Nucleus accumbens (tissue), 56 donors: Measurements from ENCODE around the gene RGPD6.
"Not testable (repeated sequence)": the region's sequence is repeated elsewhere in the genome, so short reads cannot be mapped to it uniquely, and the experiment has no call there.

ENCODE experiments used
- DNase-seq, 56 donors: peaks; one replicate each; lab custom pipeline; 2025; lab: John Stamatoyannopoulos, UW

Gene RGPD6

DNA sequence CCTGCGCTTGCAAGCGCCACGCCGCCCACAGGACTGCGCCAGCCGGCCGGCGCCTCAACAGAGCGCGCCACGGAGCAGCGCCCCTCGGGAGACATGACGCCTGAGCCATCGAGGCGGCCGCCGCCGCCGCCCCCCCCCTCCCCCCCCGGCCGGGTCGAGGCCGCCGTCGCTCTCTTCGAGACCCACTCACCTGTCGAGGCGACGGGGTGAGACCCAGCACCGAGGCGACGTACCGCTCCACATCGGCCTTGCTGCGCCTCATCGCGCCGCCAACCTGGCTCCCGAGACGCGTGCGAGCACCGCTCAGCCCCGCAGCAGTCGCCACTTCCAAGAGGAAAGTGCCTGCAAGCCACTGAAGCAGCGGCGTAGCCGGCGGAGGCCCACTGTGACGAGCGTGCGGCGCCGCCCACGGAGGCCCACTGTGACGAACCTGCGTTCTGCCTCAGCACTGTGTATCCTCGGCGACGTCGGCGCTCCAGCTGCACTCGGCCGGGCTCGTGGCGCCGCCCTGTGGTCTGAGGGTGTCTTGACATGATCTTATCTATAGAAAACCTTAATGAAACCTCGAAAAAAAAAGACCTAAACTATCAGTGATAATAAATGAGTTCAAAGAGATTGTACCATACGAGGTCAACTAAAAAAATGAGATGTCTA, at the start of gene RGPD6:
RGPD6 (minus strand) TSS at position 460 of the 654 bp plus-strand sequence; CDS start at position 262, 198 bp downstream.
- not testable (repeated sequence) for DNase-seq

DNA sequence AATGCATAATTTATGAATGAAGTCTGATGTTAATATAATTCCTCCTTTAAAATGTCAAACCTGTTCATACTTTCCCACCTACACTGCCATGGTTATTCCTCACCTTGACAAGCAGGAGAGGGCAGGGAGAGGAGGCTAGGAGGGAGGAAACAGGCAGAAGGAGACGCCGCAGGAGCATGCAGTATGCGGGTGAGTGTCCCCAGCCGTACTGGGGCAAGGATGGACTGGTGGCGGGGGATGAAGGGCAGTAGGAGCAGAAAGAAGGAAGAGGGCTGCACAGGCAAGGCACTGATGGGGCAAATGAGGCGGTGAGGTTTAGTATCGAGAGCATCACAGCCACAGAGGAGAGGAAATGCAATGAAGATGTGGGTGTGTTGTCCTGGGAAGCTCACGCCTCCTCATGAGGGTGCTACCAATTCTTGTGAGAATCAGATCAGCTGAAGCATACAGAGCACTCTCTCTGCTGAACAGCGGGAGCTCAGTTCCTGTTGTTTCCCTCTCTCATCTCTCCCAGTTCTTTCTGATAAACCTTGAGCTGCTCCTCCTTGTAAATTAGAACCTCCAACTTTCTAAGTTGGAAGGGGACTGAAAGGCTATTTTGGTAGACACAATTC, 42.4 kb upstream of the RGPD6 start:
- DNase-seq, result not testable (repeated sequence)

DNA sequence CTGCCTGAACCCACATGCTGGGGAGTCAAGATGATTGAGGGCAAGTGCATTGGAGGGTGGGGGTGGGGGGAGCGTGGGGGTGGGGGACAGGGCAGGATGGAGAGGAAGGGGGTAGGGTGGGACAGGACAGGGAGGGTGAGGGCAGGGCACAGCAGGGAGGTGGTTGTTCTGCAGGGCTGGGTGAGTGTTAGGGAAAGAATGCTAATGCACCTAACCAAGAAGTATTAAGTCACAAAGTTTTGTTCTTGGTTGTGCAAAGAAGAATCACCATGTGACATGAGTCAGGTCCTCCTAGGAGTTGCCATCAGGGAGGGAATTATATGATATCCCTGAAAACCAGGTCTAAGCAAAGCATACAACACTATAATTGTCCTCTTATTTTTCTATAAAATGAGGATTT, 36.9 kb upstream of the RGPD6 start:
- not testable (repeated sequence) for DNase-seq

DNA sequence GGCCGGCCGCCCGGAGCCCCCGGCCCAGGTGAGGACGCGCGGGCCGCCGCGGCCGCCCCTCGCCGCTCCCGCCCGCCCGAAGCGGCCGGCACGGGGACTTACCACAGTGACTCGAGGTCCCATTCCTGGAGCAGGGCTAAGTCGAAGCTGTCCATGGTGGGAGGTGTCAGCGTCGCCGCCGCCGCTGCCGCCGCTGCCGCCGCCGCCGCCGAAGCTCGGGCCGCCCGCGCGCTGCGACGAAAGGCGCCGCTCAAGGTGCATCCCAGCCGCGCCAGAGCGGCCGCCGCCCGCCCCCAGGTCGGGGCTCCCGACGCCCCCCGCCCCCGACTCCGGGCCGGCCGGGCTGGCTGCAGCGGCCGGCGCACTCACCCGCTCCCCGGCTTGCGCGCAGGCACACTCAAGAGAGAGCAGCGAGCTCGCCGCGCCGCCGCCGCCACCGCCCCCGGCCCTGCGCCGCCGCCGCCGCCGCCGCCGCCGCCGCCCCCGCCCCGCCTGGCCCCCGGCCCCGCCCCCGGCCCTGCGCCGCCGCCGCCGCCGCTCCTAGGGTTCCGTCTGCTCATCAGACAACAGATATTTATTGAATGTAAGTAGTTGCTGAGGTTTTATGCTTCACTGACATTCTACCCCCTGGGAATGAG, 33.7 kb upstream of the RGPD6 start:
- DNase-seq, result not testable (repeated sequence)

DNA sequence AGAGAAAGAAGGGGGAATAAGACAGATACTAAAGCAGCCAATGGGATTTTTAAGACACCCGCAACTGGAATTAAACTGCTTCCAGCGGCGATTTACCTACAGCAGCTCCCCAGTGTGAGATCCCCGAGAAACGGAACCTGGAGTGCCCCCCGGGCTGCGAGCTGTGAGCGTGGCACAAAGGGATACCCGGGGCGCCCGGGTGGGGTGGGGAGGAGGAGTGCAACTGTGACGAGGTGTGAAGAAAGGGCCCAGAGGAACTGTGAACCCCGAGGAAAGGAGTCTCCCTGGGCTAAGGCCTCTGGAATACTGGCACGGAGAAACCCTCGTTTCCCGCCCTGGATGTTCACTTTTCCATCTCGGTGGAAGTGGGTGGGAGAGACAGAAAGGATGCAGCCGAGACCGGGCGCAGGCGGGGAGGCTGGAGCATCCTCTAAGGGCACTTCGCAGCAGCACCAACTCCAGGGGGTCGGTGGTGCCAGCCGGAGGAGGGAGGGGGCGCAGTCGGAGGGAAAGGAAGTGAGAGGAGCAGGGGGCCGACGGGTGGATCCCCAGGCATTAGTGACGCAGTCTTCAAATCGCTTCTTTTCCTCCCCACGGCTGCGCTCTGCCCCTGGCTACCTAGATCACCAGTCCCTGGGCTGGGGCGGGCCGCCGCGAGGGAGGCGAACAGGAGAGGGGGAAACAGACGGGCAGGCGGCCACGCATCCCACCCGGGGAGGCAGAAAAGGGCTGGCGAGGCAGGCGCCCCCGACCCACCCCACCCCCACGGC, 33.0 kb upstream of the RGPD6 start:
- DNase-seq, result not testable (repeated sequence)

DNA sequence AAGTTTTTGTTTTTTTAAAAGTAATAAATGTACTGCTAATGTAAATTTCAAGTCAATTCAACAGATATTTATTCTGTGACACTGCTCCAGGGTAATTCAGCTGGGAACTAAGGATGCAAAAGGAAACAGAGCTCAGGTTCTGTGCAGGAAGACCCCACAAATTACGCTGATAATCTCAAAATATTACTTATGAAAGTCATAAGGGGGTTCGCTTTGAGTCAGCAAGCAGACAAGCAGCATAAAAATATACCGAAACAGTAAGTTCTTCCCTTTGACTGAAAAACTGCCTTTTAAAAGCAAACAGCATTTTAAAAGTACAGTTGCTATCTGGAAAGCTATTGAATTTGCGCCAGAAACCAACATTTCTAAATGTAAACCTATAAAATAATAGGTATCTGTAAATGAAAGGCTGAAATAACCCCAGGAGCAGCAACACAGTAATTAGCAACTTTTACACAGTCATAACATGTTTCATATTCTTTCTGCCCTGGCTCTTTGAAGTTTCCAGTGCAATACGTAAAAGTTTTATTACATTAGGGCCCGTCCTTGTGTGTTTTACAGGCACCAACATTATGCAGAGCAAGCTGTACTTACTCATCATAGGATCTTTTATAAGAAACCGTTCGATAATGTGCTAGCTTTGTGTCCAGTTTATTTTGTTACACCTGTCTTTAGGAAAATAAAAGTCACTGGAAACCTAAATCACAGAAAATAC, 31.9 kb upstream of the RGPD6 start:
- DNase-seq, result not testable (repeated sequence)

DNA sequence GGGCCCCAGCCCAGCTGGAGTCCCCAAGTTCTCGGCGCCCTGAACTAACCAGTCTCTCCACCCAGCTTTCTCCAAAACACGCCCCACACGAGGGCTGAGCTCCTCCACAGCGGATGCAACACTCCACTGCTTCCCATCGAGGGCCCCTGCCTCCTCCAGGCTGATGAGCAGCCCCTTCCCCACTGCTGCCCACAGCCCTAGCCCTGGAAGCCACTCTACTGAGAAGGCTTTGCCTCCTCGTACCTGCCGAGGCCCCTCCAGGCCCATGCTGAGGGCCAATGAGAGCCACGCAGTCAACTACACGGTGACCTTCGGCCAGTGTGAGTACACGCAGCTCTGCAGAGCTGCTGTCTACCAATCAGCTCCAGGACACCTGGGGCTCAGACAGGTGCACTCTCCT, 28.0 kb upstream of the RGPD6 start:
- DNase-seq, result not testable (repeated sequence)

DNA sequence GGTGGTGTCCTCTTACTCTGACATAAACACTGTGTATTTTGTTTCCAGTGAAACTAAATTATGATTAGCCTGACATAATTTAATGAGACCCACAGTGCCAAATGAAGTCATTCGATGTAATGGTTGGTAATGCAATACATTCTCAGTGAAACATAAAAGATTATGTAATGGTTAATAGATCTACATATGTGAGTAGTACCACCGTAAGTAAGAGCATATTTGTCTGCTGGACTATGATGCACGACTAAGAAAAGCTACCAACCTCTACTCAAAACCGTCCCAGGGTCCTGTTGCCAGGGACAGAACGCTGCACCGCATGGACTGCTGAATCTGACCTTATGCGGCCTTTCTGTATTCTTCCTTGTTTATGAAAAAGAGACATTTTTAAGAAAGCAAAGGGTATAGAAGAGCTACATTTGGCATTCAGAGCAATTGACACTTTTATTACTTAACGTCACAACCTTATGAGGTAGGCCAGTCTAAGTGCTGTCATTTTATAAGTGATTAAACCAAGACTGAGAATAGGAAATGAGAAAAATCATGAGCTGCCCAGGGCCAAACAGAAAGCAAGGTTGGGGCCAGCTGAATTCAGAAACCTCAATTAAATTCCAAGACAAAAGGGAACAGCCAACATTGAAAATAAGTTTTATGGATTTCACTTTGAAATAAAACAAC, 27.0 kb upstream of the RGPD6 start:
- not testable (repeated sequence) for DNase-seq

DNA sequence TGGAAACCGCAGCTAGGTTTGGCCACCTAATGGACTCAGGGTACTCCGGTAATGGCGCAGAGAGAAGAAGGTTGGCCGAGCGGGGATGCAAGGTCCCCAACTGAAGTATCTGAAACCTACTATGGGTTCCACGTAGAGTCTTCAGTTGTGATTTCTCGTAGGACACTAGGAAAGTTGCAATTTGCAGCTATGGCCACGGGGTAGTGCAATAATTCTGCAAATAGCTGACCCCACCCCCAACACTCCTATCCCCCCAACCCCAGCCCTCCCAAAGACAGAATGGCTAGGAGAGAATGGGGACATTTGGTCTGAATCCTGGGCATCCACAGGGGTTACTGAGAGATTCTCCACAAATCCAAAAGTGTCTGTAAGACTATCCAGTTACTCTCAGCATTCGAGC, 25.1 kb upstream of the RGPD6 start:
- not testable (repeated sequence) for DNase-seq

DNA sequence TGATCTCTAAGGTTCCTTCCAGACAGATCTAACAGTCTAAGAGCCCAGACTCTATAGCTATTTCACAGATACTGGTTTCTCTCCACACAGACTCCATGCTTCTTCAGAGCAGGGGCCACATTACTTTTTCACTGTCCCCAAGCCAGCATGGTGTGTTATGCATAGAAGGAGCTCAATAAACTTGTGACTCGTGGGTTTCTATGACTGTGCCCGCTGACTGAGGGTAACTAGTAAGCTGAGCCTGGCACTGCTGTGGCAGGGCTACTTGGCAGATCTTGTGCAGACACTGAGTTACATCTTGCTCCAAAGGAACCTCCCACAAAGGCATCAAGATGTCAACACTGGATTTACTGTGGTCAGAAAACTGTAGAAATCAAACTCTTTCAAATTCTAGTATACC, 15.0 kb upstream of the RGPD6 start:
- DNase-seq, result not testable (repeated sequence)

DNA sequence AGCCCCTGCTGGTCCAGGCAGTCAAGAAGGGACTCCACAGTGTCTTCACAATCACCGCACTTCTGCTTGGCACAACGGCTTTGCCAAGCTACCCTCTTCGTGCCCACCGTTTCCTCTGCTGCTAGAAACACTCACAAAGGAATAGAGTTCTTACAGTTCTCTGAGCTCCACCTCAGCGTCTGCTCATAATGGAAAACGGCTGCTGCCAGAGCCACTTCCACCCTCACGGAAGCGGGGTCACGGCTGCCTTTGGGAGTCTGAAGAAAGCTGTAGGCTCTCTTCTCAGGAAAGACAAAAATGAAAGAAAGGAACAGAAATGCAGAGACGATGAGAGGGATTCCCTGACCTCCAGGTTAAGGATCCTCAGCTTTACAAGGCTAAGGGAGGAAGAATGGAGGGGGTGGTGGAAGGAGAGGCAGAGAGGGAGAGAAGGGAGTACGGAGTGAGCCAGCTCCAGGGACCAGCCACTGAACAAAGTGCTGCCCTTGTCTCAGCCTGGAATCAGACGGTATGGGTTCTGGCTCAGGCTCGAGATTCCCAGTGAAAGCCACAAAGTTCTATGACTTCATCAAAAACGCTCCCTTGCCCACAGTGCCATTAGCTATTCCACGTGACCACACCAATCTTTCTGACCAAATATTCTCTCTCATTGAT, 12.8 kb upstream of the RGPD6 start:
- DNase-seq, result not testable (repeated sequence)

DNA sequence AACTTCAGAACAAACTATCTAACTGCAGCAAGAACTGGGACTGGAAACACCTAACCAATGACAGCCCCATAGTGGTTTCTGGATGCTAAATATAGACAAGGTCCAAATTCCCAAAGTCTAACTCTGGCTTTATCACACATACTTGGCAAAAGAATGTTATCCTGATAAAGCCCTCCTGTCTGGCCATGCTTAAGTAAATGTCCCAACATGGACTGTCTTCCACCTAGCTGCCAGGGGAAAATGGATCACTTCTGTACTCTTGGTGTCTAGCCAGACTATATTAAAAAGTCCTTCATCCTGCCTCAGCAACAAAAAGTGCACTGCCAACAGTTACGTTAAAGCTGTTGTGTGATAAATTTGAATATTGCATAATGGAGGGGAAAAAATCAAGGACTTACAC, 11.5 kb upstream of the RGPD6 start:
- DNase-seq, result not testable (repeated sequence)

DNA sequence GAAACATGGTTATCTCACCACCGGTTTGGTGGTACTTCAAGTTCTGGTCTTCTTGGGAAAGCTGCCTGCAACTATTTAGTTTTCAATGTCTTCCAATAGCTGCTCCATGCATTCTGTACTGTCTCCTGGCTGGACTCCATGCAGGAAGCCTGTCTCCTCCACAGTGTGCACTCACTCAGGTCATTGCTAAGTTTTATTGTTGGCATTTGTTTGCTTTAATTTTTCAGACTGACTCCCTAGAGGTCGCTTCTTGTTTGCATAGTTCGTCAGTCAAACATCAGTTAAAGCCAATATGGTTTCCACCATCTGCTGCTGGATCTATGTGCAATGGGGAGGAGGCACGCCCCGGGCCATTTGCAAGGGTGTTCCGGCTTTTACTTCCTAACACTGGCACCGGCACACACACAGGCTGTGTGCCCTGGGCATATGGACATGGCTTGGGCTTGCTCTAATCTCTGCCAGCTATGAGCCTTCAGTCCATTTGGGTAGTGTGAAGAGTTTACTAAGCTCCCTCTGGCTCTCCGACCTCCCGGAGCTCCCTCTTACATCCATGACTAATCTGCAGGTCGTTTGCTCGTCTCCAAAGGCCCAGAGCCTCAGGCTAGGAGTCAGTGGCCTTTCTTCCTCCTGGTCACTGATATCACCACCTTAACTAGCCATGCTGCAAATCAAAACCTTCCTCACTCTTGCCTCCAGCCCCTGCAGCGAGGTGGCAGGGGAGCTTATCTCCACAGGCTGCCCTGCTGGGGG, 2.4 kb upstream of the RGPD6 start:
- not testable (repeated sequence) for DNase-seq

DNA sequence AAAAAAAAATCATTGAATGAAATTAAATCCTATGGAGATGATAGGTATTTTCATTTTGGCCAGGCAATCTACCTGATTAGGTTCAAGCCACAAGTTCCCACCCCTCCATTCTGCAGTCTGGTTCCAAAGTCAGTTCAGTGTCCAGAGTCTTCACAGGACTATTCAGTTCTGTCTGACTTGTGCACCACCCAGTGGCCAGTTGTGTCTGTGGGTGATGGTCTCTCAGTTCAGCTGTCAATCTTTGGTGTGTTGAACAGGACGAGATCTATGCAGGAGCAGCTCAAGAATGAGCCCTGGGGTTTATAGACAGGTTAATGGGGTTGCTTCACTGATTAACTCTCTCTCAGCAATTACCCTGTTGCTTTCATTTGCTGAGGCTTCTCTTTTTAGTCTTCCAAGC, 1.4 kb upstream of the RGPD6 start:
- DNase-seq, result not testable (repeated sequence)

DNA sequence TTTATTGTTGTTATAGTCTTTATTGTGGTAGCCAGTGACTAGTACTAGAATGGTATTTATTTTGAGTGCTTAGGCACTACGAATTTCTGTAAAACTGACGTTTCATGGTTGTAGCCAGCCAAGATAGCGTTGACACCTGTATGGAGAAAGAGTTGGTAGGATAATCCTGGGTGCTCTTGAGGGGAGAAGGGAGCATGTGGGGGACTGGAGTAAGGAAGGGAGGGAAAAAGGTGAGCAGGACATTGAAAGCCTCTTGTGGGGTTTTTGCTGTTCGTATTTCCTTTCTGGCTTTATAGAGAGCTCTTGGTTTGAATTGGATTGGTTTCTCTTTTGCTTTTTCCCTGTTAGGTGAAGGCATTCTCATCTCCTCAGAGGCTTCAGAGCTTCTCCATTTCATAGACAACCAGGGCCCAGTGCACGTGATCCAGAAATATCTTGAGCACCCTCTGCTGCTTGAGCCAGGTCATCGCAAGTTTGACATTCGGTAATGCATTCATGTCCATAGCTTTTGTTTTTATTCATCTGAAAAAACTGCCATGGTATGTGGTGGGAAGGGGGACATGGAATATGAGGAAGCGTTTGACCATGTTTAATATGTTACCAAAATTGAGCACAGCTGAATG, 77.2 kb downstream of the RGPD6 start:
- DNase-seq, result not testable (repeated sequence)

DNA sequence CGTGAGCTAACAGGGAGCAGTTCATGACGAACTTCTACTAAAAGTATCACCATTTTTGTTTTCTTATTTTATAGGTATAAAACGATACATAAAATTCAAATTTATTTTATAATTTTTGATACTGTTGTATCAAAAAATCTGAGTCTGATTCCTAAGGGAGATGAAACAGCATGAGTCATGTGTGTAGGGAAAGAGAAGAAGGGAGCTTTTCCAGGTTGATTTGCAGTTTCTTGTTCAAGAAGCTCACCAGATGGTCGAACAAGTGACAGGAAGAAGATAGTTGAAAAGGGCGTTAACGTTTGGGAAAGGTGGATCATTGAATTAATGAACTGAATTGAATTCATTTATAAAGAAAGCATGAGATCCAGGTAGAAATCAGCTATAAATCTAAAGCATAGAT, 81.0 kb downstream of the RGPD6 start:
- not testable (repeated sequence) for DNase-seq

DNA sequence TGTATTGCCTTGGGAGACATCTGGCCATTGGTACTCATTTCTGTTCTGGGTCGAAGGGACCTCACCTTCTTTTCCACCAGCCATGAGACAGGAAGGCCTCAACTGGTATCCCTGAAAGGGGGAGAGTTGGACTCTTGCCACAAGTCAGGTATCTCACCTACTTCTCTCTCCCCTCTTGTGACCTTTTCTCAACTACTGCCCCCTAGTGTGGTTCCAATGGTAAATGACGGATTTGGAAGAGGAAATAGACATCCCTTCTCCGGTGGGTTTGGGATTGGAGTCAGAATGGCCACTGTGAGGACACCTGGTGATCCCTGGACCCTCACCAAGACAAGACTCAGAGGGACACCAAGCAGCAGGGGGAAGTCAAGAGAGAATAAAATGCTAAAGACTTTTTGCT, 82.5 kb downstream of the RGPD6 start:
- not testable (repeated sequence) for DNase-seq

DNA sequence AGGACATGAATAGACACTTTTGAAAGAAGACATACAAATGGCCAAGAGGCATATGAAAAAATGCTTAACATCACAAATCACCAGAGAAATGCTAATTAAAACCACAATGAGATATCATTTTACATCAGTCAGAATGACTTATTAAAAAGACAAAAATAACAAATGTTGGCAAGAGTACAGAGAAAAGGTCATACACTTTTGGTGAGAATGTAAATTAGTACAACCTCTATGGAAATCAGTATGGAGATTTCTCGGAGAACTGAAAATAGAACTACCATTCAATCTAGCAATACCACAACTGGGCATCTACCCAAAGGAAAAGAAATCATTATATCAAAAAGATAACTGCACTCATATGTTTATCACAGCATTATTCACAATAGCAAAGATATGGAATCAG, 88.0 kb downstream of the RGPD6 start:
- DNase-seq, result not testable (repeated sequence)
